IPS-NIHi7 (cell line): ENCODE measurements around the gene PPIE.
"Not testable (repeated sequence)": the region's sequence is repeated elsewhere in the genome, so short reads cannot be mapped to it uniquely, and the experiment has no call there.

Experiments
- DNase-seq: peaks from one replicate; pipeline ENCODE4 v3.0.0; 2012; ENCODE audit warnings: mixed read lengths; ENCODE audit errors: extremely low spot score

Gene PPIE

GRCh38 chr1:39777896-39778295 is 39.2 kb downstream of the PPIE start:
- not testable (repeated sequence) for DNase-seq

- DNase-seq, result not testable (repeated sequence)
These were observed 39.9 kb downstream of the PPIE start for GRCh38 chr1:39778463-39779099.

GRCh38 chr1:39779137-39779536 is 40.5 kb downstream of the PPIE start:
- DNase-seq, result no peak

- no peak for DNase-seq
These were observed 41.1 kb downstream of the PPIE start for GRCh38 chr1:39779821-39780220.

GRCh38 chr1:39781349-39781715 is 42.6 kb downstream of the PPIE start:
- DNase-seq, result no peak

- no peak for DNase-seq
These were observed 43.4 kb downstream of the PPIE start for GRCh38 chr1:39782103-39782502.

GRCh38 chr1:39782685-39783084 is 44.0 kb downstream of the PPIE start:
- DNase-seq, result not testable (repeated sequence)

GRCh38 chr1:39786303-39787107 is 47.8 kb downstream of the PPIE start:
- not testable (repeated sequence) for DNase-seq

- DNase-seq, result not testable (repeated sequence)
These were observed 48.4 kb downstream of the PPIE start for GRCh38 chr1:39787108-39787375.

GRCh38 chr1:39787468-39787867 is 48.8 kb downstream of the PPIE start:
- DNase-seq, result no peak

GRCh38 chr1:39787964-39788363 is 49.3 kb downstream of the PPIE start:
- DNase-seq, result not testable (repeated sequence)

- DNase-seq, result no peak
These were observed 49.7 kb downstream of the PPIE start for GRCh38 chr1:39788426-39788757.

GRCh38 chr1:39788758-39789570 is 50.3 kb downstream of the PPIE start, which contains the start of gene BMP8B:
Gene BMP8B, minus strand, starts transcription at chr1:39788865. Its CDS starts 380 bp downstream, at chr1:39788485.
- peak; percentile 62 for DNase-seq

- no peak for DNase-seq
These were observed 51.0 kb downstream of the PPIE start for GRCh38 chr1:39789571-39790110.

- DNase-seq, result no peak
These were observed 53.2 kb downstream of the PPIE start for GRCh38 chr1:39791838-39792237.

- no peak for DNase-seq
These were observed 57.0 kb downstream of the PPIE start for GRCh38 chr1:39795651-39796050.

GRCh38 chr1:39798859-39799769 is 60.4 kb downstream of the PPIE start:
- peak; percentile 59 for DNase-seq

GRCh38 chr1:39799770-39800470 is 61.2 kb downstream of the PPIE start:
- peak; percentile 88 for DNase-seq

- no peak for DNase-seq
These were observed 61.8 kb downstream of the PPIE start for GRCh38 chr1:39800471-39800835.

- no peak for DNase-seq
These were observed 64.0 kb downstream of the PPIE start for GRCh38 chr1:39802496-39803260.
